Measurements from ENCODE around the gene TMEM220. TPM values are rescaled to one million over a fixed set of nuclear protein-coding genes. Genes with fewer than 3 reads are reported as not detected.
"Not testable (repeated sequence)": the region's sequence is repeated elsewhere in the genome, so short reads cannot be mapped to it uniquely, and the experiment has no call there.

Gene TMEM220
- total RNA-seq, 4 donors from 2014 or later = 1.4 to 9.5 (median 6.3) TPM

- H3K36me3 ChIP-seq = peaks cover 0 to 21% (median 0%) of the 10 kb centered on the region in 3 donors
- no peaks in the 10 kb centered on the region for H3K27me3 ChIP-seq
- DNase-seq = no peak
- H3K4me3 ChIP-seq = peak overlapping the region; percentile 83 to 97 (median 93)
- no peaks in the 10 kb centered on the region for H3K9me3 ChIP-seq
- peak overlapping the region; percentile 94 to 98 (median 96) for H3K27ac ChIP-seq
- intact Hi-C loops (cut with DNase I) = no loop called here
- 3 to 5% methylated on average over 18 of the region's 18 CpGs for WGBS, 2 donors
- H3K4me1 ChIP-seq = peaks cover 0 to 50% (median 19%) of the 10 kb centered on the region in 3 donors
- TF ChIP-seq CTCF (IDR thresholded peaks at IDR 0.05) (no peak), POLR2A (IDR thresholded peaks at IDR 0.05) (no peak)
Measured at GRCh38 chr17:10698096-10698818, 31.6 kb downstream of the TMEM220 start.

- peaks cover 0 to 29% (median 4%) of the 10 kb centered on the region in 3 donors for H3K36me3 ChIP-seq
- no peaks in the 10 kb centered on the region for H3K27me3 ChIP-seq
- peak within 1 kb of the TSS; percentile 94 to 98 (median 96) for H3K27ac ChIP-seq
- TF ChIP-seq CTCF (IDR thresholded peaks at IDR 0.05) (peak in 4 of 6 experiments; percentile 29 to 60 (median 32)), POLR2A (IDR thresholded peaks at IDR 0.05) (peak in 3 of 4 donors; percentile 73 to 96 (median 89))
- peak; percentile 69 for DNase-seq
- H3K4me1 ChIP-seq = peaks cover 0 to 46% (median 19%) of the 10 kb centered on the region in 3 donors
- peak within 1 kb of the TSS; percentile 83 to 97 (median 93) for H3K4me3 ChIP-seq
- WGBS, 2 donors = 0 to 2% methylated on average over 9 to 11 of the region's 84 CpGs
- H3K9me3 ChIP-seq = no peaks in the 10 kb centered on the region
- intact Hi-C loops (cut with DNase I) = no loop called here
Measured at GRCh38 chr17:10697092-10698081, 32.4 kb downstream of the TMEM220 start, which contains the start of the genes ADPRM and SCO1. Gene ADPRM, plus strand, starts transcription at chr17:10697594. Its CDS starts 7,333 bp downstream, at chr17:10704927. Gene SCO1, minus strand, starts transcription at chr17:10697533. Its CDS starts 26 bp downstream, at chr17:10697507.

DNA sequence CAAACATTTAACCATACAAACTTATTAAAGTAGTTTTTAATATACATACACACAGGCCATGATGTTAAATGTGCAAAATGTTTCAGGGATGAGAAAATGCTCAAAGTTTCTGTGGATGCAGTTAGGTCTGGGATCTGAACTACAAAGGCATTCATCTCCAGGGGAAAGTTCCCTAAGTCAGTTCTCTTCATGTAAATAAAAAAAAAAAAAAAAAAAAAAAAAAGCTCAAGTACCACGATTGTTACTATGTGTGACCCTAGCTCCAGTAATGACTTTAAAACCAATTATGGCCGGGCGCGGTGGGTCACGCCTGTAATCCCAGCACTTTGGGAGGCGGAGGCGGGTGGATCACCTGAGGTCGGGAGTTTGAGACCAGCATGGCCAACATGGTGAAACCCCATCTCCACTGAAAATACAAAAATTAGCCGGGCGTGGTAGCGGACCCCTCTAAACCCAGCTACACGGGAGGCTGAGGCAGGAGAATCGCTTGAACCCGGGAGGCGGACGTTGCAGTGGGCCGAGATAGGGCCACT is 33.9 kb downstream of the TMEM220 start:
- H3K27me3 ChIP-seq; DNase-seq; intact Hi-C loops (cut with DNase I); H3K9me3 ChIP-seq; H3K27ac ChIP-seq: not testable (repeated sequence)
- Histone ChIP-seq H3K4me3 (peak overlapping the region in 3 of 4 donors; percentile 91 to 97 (median 95)), H3K36me3 (peaks cover 7 to 44% (median 10%) of the 10 kb centered on the region in 3 donors), H3K4me1 (peaks cover 0 to 43% (median 19%) of the 10 kb centered on the region in 3 donors)
- WGBS, 2 donors = 80 to 85% methylated on average over 14 to 15 of the region's 17 CpGs

DNA sequence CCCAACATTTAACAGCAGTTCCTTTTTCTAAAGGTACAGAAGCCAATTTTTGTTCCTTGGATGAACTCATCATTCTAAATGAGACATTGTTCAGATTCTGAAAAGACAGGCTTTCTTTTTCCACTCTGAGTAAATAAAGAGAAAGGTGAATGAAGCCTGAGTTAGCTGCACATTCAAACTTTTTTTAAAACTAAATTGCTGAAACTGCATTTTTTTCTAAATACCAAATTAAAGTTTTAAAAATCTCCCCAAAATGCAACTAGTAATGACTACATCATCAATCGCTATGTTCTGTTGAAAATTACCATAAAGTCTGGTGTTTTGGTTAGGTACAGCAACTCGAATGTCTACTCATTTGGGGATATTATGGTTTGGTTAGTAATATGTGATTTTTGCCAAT is 42.3 kb downstream of the TMEM220 start:
- Histone ChIP-seq H3K27ac (no peak overlapping the region), H3K4me3 (no peak overlapping the region), H3K9me3 (no peaks in the 10 kb centered on the region), H3K4me1 (no peaks in the 10 kb centered on the region), H3K36me3 (peaks cover 13 to 97% (median 21%) of the 10 kb centered on the region in 3 donors), H3K27me3 (no peaks in the 10 kb centered on the region)
- no peak for DNase-seq
- 78 to 80% methylated on average over 2 of the region's 2 CpGs for WGBS, 2 donors
- intact Hi-C loops (cut with DNase I) = no loop called here
- TF ChIP-seq POLR2A (IDR thresholded peaks at IDR 0.05) (no peak), CTCF (IDR thresholded peaks at IDR 0.05) (no peak)

GRCh38 chr17:10683853-10684252 is 46.0 kb downstream of the TMEM220 start:
- no peaks in the 10 kb centered on the region for H3K27me3 ChIP-seq
- no peak overlapping the region for H3K27ac ChIP-seq
- no peak overlapping the region for H3K4me3 ChIP-seq
- TF ChIP-seq POLR2A (IDR thresholded peaks at IDR 0.05) (no peak), CTCF (IDR thresholded peaks at IDR 0.05) (peak in 3 of 6 experiments; percentile 25 to 51 (median 27))
- H3K9me3 ChIP-seq = no peaks in the 10 kb centered on the region
- H3K4me1 ChIP-seq = no peaks in the 10 kb centered on the region
- no peak for DNase-seq
- 55 to 84% methylated on average over 2 of the region's 2 CpGs for WGBS, 2 donors
- intact Hi-C loops (cut with DNase I) = no loop called here
- H3K36me3 ChIP-seq = peaks cover 0 to 97% (median 23%) of the 10 kb centered on the region in 3 donors

Data from esophagus squamous epithelium (tissue), 5 donors.